ENCODE results near the gene PPM1B. TPM values are rescaled to one million over a fixed set of nuclear protein-coding genes. Genes with fewer than 3 reads are reported as not detected.

The PPM1B gene
- total and polyA plus RNA-seq, 2 of the 13 experiments (the other 11 are each of a cell fraction or from before 2014, with no cell fraction given): 24.4 to 25.0 TPM

GRCh38 chr2:44167908-44168680 is 581 bp upstream of the PPM1B start (continued):
- peak; percentile 87; the same call in 1 of the 2 replicates for TF ChIP-seq ZNF615 (CRISPR knock-in tag; IDR thresholded peaks at IDR 0.05; ENCODE audit: borderline replicate concordance)
- peak; percentile 51 for TF ChIP-seq XRCC5 (optimal IDR thresholded peaks at IDR 0.05; ENCODE audit: low read length)
- no peak for TF ChIP-seq ZNF260 (CRISPR knock-in tag; IDR thresholded peaks at IDR 0.05; ENCODE audit: borderline replicate concordance, low read depth)
- peak; percentile 70; the same call in 1 of the 2 replicates for TF ChIP-seq HOXD1 (CRISPR knock-in tag; IDR thresholded peaks at IDR 0.05)
- TF ChIP-seq ELF1 (CRISPR knock-in tag; IDR thresholded peaks at IDR 0.05): peak; percentile 88
- TF ChIP-seq CBX2 (IDR thresholded peaks at IDR 0.05; ENCODE audit: low read depth, low read length): no peak; the same call in 1 of the 2 replicates
- 0 out of 2 replicates have a peak, but pooled peaks have one; percentile 20 for TF ChIP-seq CBX2 (CRISPR knock-in tag; IDR thresholded peaks at IDR 0.05; ENCODE audit: low read depth)
- TF ChIP-seq SRSF1 (optimal IDR thresholded peaks at IDR 0.05; ENCODE audit: low read depth, low read length): no peak
- no peak for TF ChIP-seq ZNF720 (CRISPR knock-in tag; IDR thresholded peaks at IDR 0.05)
- TF ChIP-seq ZNF713 (CRISPR knock-in tag; IDR thresholded peaks at IDR 0.05): no peak
- no peak for TF ChIP-seq ATF4 (CRISPR knock-in tag; IDR thresholded peaks at IDR 0.05)
- TF ChIP-seq ZNF749 (CRISPR knock-in tag; IDR thresholded peaks at IDR 0.05; ENCODE audit: borderline replicate concordance): 0 out of 2 replicates have a peak, but pooled peaks have one; percentile 22
- TF ChIP-seq YEATS4 (CRISPR knock-in tag; IDR thresholded peaks at IDR 0.05; ENCODE audit: borderline replicate concordance): peak; percentile 84
- peak; percentile 62 for TF ChIP-seq ELF4 (CRISPR knock-in tag; IDR thresholded peaks at IDR 0.05; ENCODE audit: borderline replicate concordance)
- TF ChIP-seq ELF3 (CRISPR knock-in tag; IDR thresholded peaks at IDR 0.05): peak; percentile 36
- TF ChIP-seq ZNF879 (CRISPR knock-in tag; IDR thresholded peaks at IDR 0.05): 0 out of 2 replicates have a peak, but pooled peaks have one; percentile 29
- TF ChIP-seq TEAD3 (CRISPR knock-in tag; optimal IDR thresholded peaks at IDR 0.05; ENCODE audit: borderline replicate concordance): peak; percentile 63
- TF ChIP-seq TAF15 (IDR thresholded peaks at IDR 0.05; ENCODE audit: low read depth, low read length, poor library complexity, severe bottlenecking): no peak
- peak; percentile 80 for TF ChIP-seq PHF8 (CRISPR knock-in tag; IDR thresholded peaks at IDR 0.05)
- no peak for TF ChIP-seq ATAD3A (CRISPR knock-in tag; IDR thresholded peaks at IDR 0.05)
- TF ChIP-seq LRRFIP1 (CRISPR knock-in tag; conservative IDR thresholded peaks at IDR 0.05): no peak
